SHP77 (cell line): ENCODE results near the gene PIGR.

Experiments
- DNase-seq, 2 experiments: peaks; one replicate each; lab custom pipeline; 2025; lab: John Stamatoyannopoulos, UW

PIGR gene

DNA sequence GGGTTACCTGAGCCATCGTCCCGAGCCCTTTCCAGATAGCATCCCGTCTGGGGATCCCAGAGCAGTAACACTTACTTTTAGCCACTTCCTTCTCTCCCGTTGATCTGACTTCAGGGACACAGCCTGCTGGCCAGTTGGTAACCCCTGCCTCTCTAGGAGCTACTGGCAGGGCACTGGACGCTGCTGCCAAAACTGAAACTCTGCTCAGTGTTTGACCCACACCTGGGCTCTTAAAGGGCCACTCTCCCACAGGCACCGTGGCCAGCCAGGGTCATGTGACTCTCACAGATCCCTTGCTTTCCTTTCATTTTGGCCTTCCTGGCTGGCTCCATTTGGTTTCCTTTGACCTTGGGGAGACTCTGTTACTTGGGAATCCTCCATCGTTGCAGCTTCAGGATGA lies at the start of gene PIGR:
PIGR (minus strand) TSS at position 206 of the 400 bp plus-strand sequence. CDS start 5,935 bp downstream, outside the sequence.
- no peak for DNase-seq

DNA sequence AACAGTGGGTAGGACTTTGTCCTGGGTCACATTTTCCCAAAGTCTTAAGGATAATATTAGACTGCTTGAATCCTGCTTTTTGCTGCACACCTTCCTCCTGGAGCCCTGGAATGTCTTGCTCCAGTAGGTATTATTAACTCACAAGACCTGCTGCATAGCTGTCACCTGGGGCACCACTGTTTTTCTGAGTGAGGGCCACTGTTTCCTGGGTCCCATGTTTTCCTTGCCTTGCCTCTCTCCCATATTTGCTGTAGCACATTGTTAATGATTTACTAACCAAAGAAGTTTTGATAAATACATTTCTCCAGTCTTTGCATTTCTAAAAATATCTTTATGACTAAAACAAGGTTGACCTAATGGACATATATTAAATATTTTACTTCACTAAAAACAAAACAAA lies 46.5 kb upstream of the PIGR start:
- no peak for DNase-seq

DNA sequence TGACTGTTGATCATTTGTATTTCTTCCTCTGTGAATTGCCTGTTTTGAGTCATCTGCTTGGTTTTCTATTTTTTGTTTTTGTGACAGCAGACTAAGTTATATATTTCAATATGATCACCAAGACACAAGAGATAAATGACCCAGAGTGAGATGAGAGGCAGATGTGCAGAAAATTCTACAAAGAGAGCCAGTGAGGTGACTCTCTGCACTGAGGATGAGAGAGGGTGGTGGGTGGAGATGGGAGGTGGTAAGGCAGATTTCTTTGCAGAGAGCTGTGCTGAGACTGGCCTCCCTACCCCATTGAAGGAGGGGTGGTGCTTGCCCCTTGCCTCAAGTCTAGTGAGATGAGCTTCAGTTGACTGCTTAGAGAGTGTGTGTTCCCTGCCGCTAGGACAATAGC lies 41.6 kb upstream of the PIGR start:
- DNase-seq: no peak

GRCh38 chr1:206986885-206987284 lies 40.6 kb upstream of the PIGR start:
- DNase-seq: no peak

GRCh38 chr1:206986402-206986801 lies 40.1 kb upstream of the PIGR start:
- DNase-seq: no peak

DNA sequence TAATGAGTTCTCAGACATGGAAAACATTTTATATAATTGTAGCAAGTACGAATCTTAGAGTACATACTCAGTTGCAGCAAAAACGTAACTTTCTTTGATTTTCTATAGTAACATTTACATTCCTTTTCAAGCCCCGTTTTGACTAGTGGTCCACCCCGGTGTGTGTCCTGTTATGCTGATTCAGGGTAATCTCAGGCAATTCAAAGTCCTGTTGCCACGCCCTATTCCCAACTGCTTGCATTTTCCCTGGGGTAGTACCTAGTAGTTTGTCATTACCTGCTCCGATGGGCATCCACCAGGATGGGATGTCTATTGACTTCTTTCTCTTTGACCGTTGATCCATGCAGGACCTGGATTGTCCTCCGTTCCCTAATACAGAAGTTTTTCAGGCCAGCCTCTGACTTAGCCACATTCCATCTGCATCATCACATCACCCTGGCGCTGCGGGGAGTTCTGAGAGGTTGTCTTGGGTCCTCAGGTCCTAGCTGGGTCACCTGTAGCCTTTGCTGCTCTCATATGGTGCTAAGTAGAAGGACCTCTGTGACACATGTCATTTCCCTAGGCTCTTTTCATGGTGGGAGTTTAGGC lies 39.0 kb upstream of the PIGR start:
- no peak for DNase-seq

DNA sequence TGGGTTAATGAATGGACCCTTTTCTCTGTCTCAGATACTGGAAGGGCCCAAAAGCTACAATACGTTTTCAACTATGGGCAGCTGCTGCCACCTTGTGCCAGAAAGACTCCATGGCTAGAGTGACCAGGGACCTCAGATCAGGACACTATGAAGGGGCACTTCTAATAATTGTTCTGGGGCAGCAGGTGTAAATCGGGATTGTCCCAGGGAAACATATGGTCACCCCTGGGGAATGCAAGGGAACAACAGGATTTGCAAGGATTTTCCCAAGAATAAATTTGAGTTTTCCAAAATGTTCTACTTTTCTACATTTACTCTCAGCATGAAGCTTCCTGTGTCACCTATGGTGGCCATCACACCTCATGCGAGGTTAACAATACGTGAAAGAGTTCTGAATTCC lies 36.0 kb upstream of the PIGR start:
- DNase-seq: peak; percentile 34 to 49

GRCh38 chr1:206979379-206980043 lies 33.2 kb upstream of the PIGR start:
- peak in 1 of 2 experiments; percentile 16 for DNase-seq

- DNase-seq: no peak
These were observed 32.0 kb upstream of the PIGR start for GRCh38 chr1:206978259-206978658.

DNA sequence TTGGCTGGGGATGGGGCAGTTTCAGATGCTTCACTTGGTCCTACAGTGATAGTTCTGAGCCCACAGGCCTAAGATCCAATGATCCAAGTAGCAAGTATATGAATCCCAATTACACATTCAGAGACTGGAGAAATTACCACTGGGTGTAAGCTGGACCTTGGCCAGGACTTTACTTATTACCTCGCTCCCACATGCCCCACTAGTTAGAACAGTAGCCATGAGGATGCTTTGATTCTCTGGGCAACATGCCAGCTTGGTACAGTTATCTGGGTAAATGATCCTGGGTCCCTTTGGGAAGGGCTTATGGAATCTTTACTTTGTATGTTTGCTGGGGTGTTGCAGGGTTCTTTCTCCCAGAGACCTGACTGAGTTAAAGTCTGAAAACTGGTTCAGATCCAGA lies 29.0 kb upstream of the PIGR start:
- DNase-seq: no peak

DNA sequence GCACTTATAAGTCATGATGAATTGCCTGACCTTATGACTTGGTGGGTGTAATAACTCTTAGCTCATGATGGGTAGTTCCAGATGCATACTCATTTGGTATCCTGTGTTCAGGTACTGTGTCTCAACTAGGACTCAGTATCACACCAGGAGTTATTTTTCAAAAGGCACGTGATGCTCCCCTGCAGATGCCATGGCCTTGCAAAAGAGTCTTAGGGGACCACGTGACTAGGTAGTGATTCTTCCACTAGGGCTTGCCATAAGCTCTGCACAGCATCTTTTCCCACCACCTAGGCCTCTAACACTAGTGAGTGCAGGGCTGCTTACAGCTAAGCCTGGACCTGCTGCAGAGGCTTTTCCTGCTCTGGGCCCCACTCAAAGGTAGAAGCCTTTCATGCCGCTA lies 27.9 kb upstream of the PIGR start:
- no peak for DNase-seq

DNA sequence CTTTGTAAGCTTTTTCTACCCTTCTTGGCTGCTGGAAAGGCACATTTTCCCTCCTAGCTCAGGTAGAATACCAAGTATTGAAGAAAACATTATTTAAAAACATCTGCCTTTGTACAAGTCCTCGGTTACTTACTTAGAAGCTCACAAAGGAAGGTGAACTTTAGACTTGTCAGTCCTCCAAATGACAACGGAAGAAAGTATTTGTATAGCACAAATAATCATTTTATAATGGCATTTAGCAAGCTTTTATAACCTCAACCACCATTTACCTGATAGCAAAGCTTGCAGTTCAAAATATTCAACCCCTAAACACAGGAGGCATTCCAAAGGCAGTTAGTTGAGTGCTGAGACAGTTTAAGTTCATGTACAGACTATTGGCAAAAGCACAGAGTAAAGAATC lies 26.5 kb upstream of the PIGR start:
- DNase-seq: no peak

GRCh38 chr1:206971029-206971655 lies 24.9 kb upstream of the PIGR start:
- no peak for DNase-seq

DNA sequence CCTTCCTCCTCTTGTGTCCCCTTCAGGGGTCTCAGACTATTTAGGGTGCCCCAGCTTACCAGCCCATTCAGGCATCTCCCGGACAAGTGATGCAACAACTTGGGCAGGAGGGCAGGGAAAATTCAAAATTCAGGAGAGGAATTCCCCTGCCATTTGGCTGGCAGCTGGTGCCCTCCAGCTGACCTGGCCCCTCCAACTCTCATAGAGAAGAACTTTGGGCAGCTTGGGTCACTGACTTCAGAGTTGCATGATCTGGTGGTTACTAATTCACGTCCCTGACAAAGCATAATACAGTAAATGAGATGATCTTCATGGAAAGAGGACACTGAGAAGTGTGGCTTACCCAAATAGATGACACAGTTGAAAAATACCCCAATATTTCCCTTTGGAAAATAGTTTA lies 24.2 kb upstream of the PIGR start, which contains the start of gene FCAMR:
FCAMR (minus strand) TSS at position 15 of the 400 bp plus-strand sequence. CDS start 335 bp downstream, outside the sequence.
- DNase-seq: no peak

DNA sequence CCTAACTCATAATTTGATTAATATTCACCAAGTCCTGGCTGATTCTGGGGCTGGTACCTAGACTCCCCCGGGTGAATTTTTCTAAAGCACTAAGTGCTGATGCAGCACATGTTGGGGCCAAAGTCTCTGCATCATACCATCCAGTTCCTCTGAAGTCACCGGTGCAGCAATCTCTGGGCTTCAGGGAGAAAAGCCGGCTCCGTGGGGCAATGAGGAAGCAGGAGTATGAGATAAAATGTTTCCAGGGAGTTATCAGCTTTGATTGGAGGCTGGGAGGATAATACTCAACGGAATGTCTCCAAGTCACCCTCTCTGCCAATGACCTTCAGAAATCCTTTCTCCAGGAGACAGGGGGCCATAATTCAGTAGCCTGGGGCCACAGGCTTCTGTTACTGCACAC lies 22.8 kb upstream of the PIGR start:
- no peak for DNase-seq

- DNase-seq: no peak
These were observed 21.0 kb upstream of the PIGR start for GRCh38 chr1:206967096-206967849.

DNA sequence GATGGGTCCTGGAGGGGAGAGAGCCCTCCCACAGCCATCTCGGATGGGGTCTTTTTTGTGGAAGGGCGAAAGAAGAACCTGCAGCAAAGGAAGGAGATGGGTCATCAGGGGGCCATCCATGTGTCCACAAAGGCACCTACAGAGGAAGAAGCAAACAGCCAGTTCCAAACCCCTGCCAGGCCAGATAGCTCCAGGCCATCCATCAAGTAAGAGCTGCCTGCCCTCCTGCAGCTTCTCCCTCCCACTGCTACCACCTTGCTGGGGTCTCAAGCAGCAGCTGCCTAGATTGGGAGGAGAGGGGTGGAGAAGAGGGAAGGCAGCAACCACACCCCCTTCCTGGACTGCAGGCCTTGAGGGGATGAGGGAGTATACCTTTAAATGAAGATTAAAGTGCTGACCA lies 19.5 kb upstream of the PIGR start:
- no peak for DNase-seq

GRCh38 chr1:206963740-206964139 lies 17.5 kb upstream of the PIGR start:
- no peak for DNase-seq

GRCh38 chr1:206963119-206963712 lies 16.9 kb upstream of the PIGR start:
- DNase-seq: no peak

DNA sequence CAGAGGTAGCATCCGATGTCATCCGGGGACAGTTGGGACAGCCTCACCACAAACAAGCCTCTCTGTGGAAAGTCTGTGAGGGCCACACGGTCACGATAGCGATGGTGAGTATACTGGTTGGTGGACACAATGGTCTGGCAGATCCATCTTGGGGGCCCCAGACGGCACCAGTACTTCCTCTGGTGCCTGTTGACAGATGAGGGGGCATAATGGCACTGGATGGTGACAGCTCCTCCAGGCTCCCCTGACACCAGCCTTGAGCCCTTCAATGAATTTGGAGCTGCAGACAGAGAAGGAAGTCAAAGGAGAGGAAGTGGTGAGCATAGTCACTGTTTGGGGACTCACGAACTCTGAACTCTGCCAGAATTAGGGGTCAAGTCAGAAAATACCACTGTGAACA lies 16.0 kb upstream of the PIGR start:
- DNase-seq: no peak

GRCh38 chr1:206961668-206962067 lies 15.4 kb upstream of the PIGR start:
- no peak for DNase-seq

GRCh38 chr1:206960676-206961386 lies 14.6 kb upstream of the PIGR start:
- DNase-seq: no peak
